WTC11 (cell line): Measurements from ENCODE around the gene LRP1. TPM values are rescaled to one million over a fixed set of nuclear protein-coding genes. Genes with fewer than 3 reads are reported as not detected.

Experiments used
- AR ChIP-seq: fragments of 250-450 bp; sonication (Bioruptor Pico); IDR thresholded peaks from 2 replicates; pipeline ENCODE4 v1.9.0; 2021; ENCODE audit warnings: mild to moderate bottlenecking
- CTCF ChIP-seq: fragments of 200-600 bp; IDR thresholded peaks from 2 replicates; pipeline ENCODE4 v1.8.0; 2022; ENCODE audit warnings: antibody characterized with exemption
- FOXJ3 ChIP-seq: sonication (generic); formaldehyde crosslinking; IDR thresholded peaks from 2 replicates; pipeline ENCODE4 v1.9.0; 2021; ENCODE audit warnings: missing genetic modification reagents, mild to moderate bottlenecking, borderline replicate concordance
- GABPB1 ChIP-seq: sonication (generic); formaldehyde crosslinking; IDR thresholded peaks from 2 replicates; pipeline ENCODE4 v1.8.1; 2023; ENCODE audit warnings: mild to moderate bottlenecking, missing genetic modification reagents
- IRF2 ChIP-seq: sonication (generic); formaldehyde crosslinking; IDR thresholded peaks from 2 replicates; pipeline ENCODE4 v1.8.0; 2022; ENCODE audit warnings: low read depth, missing genetic modification reagents, borderline replicate concordance
- MXD4 ChIP-seq: fragments of 250-450 bp; sonication (Bioruptor Pico); IDR thresholded peaks from 2 replicates; pipeline ENCODE4 v1.8.0; 2021; ENCODE audit warnings: mild to moderate bottlenecking, moderate library complexity, borderline replicate concordance
- NR1H2 ChIP-seq: sonication (generic); formaldehyde crosslinking; IDR thresholded peaks from 2 replicates; pipeline ENCODE4 v1.9.0; 2021; ENCODE audit warnings: mild to moderate bottlenecking, moderate library complexity, missing genetic modification reagents
- OVOL2 ChIP-seq: fragments of 250-450 bp; sonication (Bioruptor Pico); IDR thresholded peaks from 2 replicates; pipeline ENCODE4 v1.9.0; 2021; ENCODE audit warnings: mild to moderate bottlenecking, borderline replicate concordance
- RELA ChIP-seq: sonication (generic); formaldehyde crosslinking; IDR thresholded peaks from 2 replicates; pipeline ENCODE4 v1.8.1; 2022; ENCODE audit warnings: missing genetic modification reagents, mild to moderate bottlenecking, borderline replicate concordance
- SOX15 ChIP-seq: fragments of 250-450 bp; sonication (Bioruptor Pico); IDR thresholded peaks from 2 replicates; pipeline ENCODE4 v1.9.0; 2021; ENCODE audit warnings: mild to moderate bottlenecking
- TEAD4 ChIP-seq: sonication (generic); formaldehyde crosslinking; IDR thresholded peaks from 2 replicates; pipeline ENCODE4 v1.8.0; 2022; ENCODE audit warnings: mild to moderate bottlenecking, missing genetic modification reagents
- USF2 ChIP-seq: sonication (generic); formaldehyde crosslinking; IDR thresholded peaks from 2 replicates; pipeline ENCODE4 v1.8.1; 2023; ENCODE audit warnings: mild to moderate bottlenecking, missing genetic modification reagents, moderate library complexity
- ZBTB21 ChIP-seq: sonication (generic); formaldehyde crosslinking; IDR thresholded peaks from 2 replicates; pipeline ENCODE4 v1.8.1; 2023; ENCODE audit warnings: mild to moderate bottlenecking, missing genetic modification reagents, borderline replicate concordance
- ZNF121 ChIP-seq: sonication (generic); formaldehyde crosslinking; IDR thresholded peaks from 2 replicates; pipeline ENCODE4 v1.8.0; 2023; ENCODE audit warnings: missing genetic modification reagents
- ZNF317 ChIP-seq: sonication (generic); formaldehyde crosslinking; IDR thresholded peaks from 2 replicates; pipeline ENCODE4 v1.8.1; 2023; ENCODE audit warnings: low read depth, mild to moderate bottlenecking, moderate library complexity, missing genetic modification reagents, borderline replicate concordance
- total RNA-seq: library from RNA; stranded (reverse); gene quantifications from 3 replicates; pipeline ENCODE4 v1.2.3, GENCODE V29; 2021
- TF ChIP-seq, protein P1 (sequence below): sonication (generic); formaldehyde crosslinking; IDR thresholded peaks from 2 replicates; pipeline ENCODE4 v1.8.0; 2023; ENCODE audit warnings: mild to moderate bottlenecking, missing genetic modification reagents
- TF ChIP-seq, protein P2 (sequence below): fragments of 250-450 bp; sonication (Bioruptor Pico); conservative IDR thresholded peaks from 2 replicates; pipeline ENCODE4 v1.9.0; 2021; ENCODE audit warnings: mild to moderate bottlenecking
- TF ChIP-seq, protein P3 (sequence below): sonication (generic); formaldehyde crosslinking; IDR thresholded peaks from 2 replicates; pipeline ENCODE4 v1.8.1; 2022; ENCODE audit warnings: low read depth, missing genetic modification reagents, borderline replicate concordance
- TF ChIP-seq, protein P4 (sequence below): fragments of 250-450 bp; sonication (Bioruptor Pico); IDR thresholded peaks from 2 replicates; pipeline ENCODE4 v2.1.2; 2022; ENCODE audit warnings: mild to moderate bottlenecking, moderate library complexity

LRP1 gene
- total RNA-seq, 1 experiment from 2014 or later: 120 TPM

GRCh38 chr12:57240066-57240921 is 112.0 kb downstream of the LRP1 start (continued):
- no peak for TF ChIP-seq AR (CRISPR knock-in tag)
- TF ChIP-seq SOX15 (CRISPR knock-in tag): no peak
- no peak for TF ChIP-seq IRF2 (CRISPR knock-in tag)
- TF ChIP-seq, protein P1, sequence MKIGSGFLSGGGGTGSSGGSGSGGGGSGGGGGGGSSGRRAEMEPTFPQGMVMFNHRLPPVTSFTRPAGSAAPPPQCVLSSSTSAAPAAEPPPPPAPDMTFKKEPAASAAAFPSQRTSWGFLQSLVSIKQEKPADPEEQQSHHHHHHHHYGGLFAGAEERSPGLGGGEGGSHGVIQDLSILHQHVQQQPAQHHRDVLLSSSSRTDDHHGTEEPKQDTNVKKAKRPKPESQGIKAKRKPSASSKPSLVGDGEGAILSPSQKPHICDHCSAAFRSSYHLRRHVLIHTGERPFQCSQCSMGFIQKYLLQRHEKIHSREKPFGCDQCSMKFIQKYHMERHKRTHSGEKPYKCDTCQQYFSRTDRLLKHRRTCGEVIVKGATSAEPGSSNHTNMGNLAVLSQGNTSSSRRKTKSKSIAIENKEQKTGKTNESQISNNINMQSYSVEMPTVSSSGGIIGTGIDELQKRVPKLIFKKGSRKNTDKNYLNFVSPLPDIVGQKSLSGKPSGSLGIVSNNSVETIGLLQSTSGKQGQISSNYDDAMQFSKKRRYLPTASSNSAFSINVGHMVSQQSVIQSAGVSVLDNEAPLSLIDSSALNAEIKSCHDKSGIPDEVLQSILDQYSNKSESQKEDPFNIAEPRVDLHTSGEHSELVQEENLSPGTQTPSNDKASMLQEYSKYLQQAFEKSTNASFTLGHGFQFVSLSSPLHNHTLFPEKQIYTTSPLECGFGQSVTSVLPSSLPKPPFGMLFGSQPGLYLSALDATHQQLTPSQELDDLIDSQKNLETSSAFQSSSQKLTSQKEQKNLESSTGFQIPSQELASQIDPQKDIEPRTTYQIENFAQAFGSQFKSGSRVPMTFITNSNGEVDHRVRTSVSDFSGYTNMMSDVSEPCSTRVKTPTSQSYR (CRISPR knock-in tag): no peak
- TF ChIP-seq FOXJ3 (CRISPR knock-in tag): no peak
- no peak for TF ChIP-seq CTCF
- TF ChIP-seq TEAD4: 0 out of 2 replicates have a peak, but pooled peaks have one; percentile 34
- TF ChIP-seq MXD4 (CRISPR knock-in tag): no peak
- TF ChIP-seq NR1H2: no peak
- no peak for TF ChIP-seq OVOL2 (CRISPR knock-in tag)
- no peak for TF ChIP-seq RELA (CRISPR knock-in tag)
- TF ChIP-seq, protein P2, sequence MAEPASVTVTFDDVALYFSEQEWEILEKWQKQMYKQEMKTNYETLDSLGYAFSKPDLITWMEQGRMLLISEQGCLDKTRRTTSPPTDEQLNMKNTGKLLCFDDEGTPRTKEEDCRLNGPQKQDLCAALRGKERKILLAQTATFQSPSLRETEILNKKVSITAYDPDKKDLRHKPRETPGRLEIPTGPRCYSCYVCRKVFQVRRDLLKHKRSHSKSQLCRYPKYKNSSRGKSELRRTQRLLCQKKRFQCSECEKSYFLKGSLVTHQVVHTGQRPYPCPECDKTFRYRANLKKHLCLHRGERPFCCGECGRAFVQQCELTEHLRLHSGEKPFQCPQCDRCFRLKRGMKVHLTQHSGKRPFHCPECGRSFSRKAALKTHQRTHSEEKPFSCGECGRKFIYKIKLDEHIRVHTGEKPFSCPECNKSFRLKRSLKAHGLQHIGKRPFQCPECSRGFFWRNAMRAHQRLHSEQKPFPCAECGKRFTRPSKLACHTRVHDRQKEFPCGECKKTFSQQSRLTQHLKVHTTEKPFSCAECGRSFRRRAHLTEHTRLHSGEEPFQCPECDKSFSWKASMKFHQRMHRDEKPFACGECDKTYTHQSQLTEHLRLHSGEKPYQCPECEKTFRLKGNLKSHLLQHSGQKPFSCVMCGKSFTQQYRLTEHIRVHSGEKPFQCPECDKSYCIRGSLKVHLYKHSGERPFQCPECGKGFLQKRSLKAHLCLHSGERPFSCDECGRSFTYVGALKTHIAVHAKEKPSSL (CRISPR knock-in tag): no peak
- TF ChIP-seq ZNF317: no peak
- no peak for TF ChIP-seq ZBTB21 (CRISPR knock-in tag)
- TF ChIP-seq ZNF121 (CRISPR knock-in tag): no peak
- peak; percentile 97 for TF ChIP-seq GABPB1
- TF ChIP-seq USF2 (CRISPR knock-in tag): no peak
- TF ChIP-seq, protein P3, sequence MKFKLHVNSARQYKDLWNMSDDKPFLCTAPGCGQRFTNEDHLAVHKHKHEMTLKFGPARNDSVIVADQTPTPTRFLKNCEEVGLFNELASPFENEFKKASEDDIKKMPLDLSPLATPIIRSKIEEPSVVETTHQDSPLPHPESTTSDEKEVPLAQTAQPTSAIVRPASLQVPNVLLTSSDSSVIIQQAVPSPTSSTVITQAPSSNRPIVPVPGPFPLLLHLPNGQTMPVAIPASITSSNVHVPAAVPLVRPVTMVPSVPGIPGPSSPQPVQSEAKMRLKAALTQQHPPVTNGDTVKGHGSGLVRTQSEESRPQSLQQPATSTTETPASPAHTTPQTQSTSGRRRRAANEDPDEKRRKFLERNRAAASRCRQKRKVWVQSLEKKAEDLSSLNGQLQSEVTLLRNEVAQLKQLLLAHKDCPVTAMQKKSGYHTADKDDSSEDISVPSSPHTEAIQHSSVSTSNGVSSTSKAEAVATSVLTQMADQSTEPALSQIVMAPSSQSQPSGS (CRISPR knock-in tag): no peak
- TF ChIP-seq, protein P4, sequence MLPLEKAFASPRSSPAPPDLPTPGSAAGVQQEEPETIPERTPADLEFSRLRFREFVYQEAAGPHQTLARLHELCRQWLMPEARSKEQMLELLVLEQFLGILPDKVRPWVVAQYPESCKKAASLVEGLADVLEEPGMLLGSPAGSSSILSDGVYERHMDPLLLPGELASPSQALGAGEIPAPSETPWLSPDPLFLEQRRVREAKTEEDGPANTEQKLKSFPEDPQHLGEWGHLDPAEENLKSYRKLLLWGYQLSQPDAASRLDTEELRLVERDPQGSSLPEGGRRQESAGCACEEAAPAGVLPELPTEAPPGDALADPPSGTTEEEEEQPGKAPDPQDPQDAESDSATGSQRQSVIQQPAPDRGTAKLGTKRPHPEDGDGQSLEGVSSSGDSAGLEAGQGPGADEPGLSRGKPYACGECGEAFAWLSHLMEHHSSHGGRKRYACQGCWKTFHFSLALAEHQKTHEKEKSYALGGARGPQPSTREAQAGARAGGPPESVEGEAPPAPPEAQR: no peak
